HCT116 (cell line): ENCODE data around the gene ITPR2. TPM values are rescaled to one million over a fixed set of nuclear protein-coding genes. Genes with fewer than 3 reads are reported as not detected.

Experiments
- ATAC-seq: fragments of 200-7000 bp; cut with Tn5 transposase; 2 replicates; pipeline ENCODE4 v1.9.1; 2020; ENCODE audit warnings: mild to moderate bottlenecking, moderate library complexity
- BruUV-seq: library from RNA; stranded (reverse); fragments of 400-500 nt; replicated peaks from 2 replicates; lab custom pipeline; 2021; lab: Mats Ljungman, UMichigan
- CTCF ChIA-PET: fragments of 300-600 bp; sonication (Branson Sonifier 250); formaldehyde crosslinking; loops from one replicate; lab custom pipeline; 2021; ENCODE audit warnings: antibody characterized with exemption; lab: Charles Lee
- POLR2A ChIA-PET: fragments of 300-600, 350-600 bp; sonication (Branson Sonifier 250); formaldehyde crosslinking; loops from one replicate; lab custom pipeline; 2021; ENCODE audit warnings: antibody characterized with exemption; lab: Charles Lee
- RAD21 ChIA-PET, 2 experiments: fragments of 300-600 bp; sonication (Branson Sonifier 250); formaldehyde crosslinking; loops; one replicate each; lab custom pipeline; 2023; ENCODE audit warnings: low total read pairs in 2 of 2; ENCODE audit not compliant: uncharacterized antibody in 2 of 2, unreplicated experiment in 2 of 2, low non-redundant PET in 1 of 2; lab: Charles Lee
- DNase-seq: peaks from one replicate; pipeline ENCODE4 v3.0.0-alpha.2; 2010; ENCODE audit warnings: low read depth, low spot score
- H2AFZ ChIP-seq: fragments of 200-600 bp; shearing (Covaris generic), sonication (generic); 2 replicates; pipeline ENCODE4 v1.6.1; 2017; ENCODE audit warnings: low read depth, mixed run types, mixed read lengths, antibody characterized with exemption, low read length; ENCODE audit not compliant: poor library complexity, severe bottlenecking
- H3K27ac ChIP-seq: 2 replicates; pipeline ENCODE4 v1.5.1; 2012; ENCODE audit warnings: low read depth, low read length
- H3K27me3 ChIP-seq: fragments of 200-600 bp; sonication (generic); 2 replicates; pipeline ENCODE4 v1.6.1; 2016; ENCODE audit warnings: mixed run types, low read length, mixed read lengths; ENCODE audit not compliant: insufficient read depth
- H3K36me3 ChIP-seq, 2 experiments: fragments of 200-500 bp in 1 of 2; fragments of 200-600 bp in 1 of 2; sonication (Bioruptor generic) in 1 of 2; sonication (generic) in 1 of 2; 2 replicates each; pipeline versions ENCODE4 v1.5.1 to v1.6.1; 2014 to 2016; ENCODE audit warnings: low read length in 2 of 2, inconsistent platforms in 1 of 2, mixed read lengths in 1 of 2, mixed run types in 1 of 2; ENCODE audit not compliant: insufficient read depth in 2 of 2, control insufficient read depth in 1 of 2
- H3K4me1 ChIP-seq, 2 experiments: fragments of 200-600 bp in 1 of 2; sonication (generic) in 1 of 2; 2 replicates each; pipeline versions ENCODE4 v1.5.1 to v1.6.1; 2012 to 2017; ENCODE audit warnings: low read length in 2 of 2, inconsistent platforms in 1 of 2, mild to moderate bottlenecking in 1 of 2, mixed read lengths in 1 of 2, mixed run types in 1 of 2, moderate library complexity in 1 of 2; ENCODE audit not compliant: insufficient read depth in 2 of 2, control insufficient read depth in 1 of 2
- H3K4me2 ChIP-seq: fragments of 200-600 bp; sonication (generic); 2 replicates; pipeline ENCODE4 v1.6.1; 2017; ENCODE audit warnings: mixed run types, low read length, mixed read lengths
- H3K4me3 ChIP-seq, 2 experiments: fragments of 200-600 bp in 1 of 2; sonication (generic) in 1 of 2; replicated peaks in 1 of 2; 2 replicates each; pipeline ENCODE4 v1.5.1; 2011 to 2016; ENCODE audit warnings: low read length in 2 of 2, control low read depth in 1 of 2, low read depth in 1 of 2, mild to moderate bottlenecking in 1 of 2, mixed read lengths in 1 of 2, mixed run types in 1 of 2
- H3K79me2 ChIP-seq: fragments of 200-600 bp; sonication (generic); 2 replicates; pipeline ENCODE4 v1.6.1; 2017; ENCODE audit warnings: mild to moderate bottlenecking, mixed run types, low read length, moderate library complexity, mixed read lengths; ENCODE audit not compliant: insufficient read depth
- H3K9ac ChIP-seq: fragments of 200-600 bp; sonication (generic); 2 replicates; pipeline ENCODE4 v1.6.1; 2016; ENCODE audit warnings: low read length, mixed read lengths
- H3K9me2 ChIP-seq: fragments of 200-600 bp; sonication (generic), shearing (Covaris generic); 2 replicates; pipeline ENCODE4 v1.6.1; 2017; ENCODE audit warnings: mixed run types, mild to moderate bottlenecking, moderate library complexity; ENCODE audit not compliant: insufficient read depth
- H3K9me3 ChIP-seq, 2 experiments: fragments of 200-500 bp in 1 of 2; fragments of 200-600 bp in 1 of 2; sonication (Bioruptor generic) in 1 of 2; sonication (generic) in 1 of 2; 2 replicates each; pipeline ENCODE4 v1.6.1; 2014 to 2017; ENCODE audit warnings: low read length in 2 of 2, mixed read lengths in 2 of 2, inconsistent platforms in 1 of 2, low read depth in 1 of 2, mild to moderate bottlenecking in 1 of 2, mixed run types in 1 of 2, moderate library complexity in 1 of 2; ENCODE audit not compliant: control insufficient read depth in 1 of 2, insufficient read depth in 1 of 2
- H4K20me1 ChIP-seq: fragments of 200-600 bp; sonication (generic), shearing (Covaris generic); 2 replicates; pipeline ENCODE4 v1.6.1; 2017; ENCODE audit warnings: mixed run types, mild to moderate bottlenecking, moderate library complexity; ENCODE audit not compliant: insufficient read depth
- ATF3 ChIP-seq: IDR thresholded peaks from 2 replicates; pipeline ENCODE4 v1.6.1; 2012
- CBX3 ChIP-seq: IDR thresholded peaks from 2 replicates; pipeline ENCODE4 v1.6.1; 2012; ENCODE audit warnings: low read depth
- CEBPB ChIP-seq: IDR thresholded peaks from 2 replicates; pipeline ENCODE4 v1.6.1; 2012; ENCODE audit warnings: low read depth
- EGR1 ChIP-seq: IDR thresholded peaks from 2 replicates; pipeline ENCODE4 v1.6.1; 2012; ENCODE audit warnings: low read depth
- EZH2 ChIP-seq: fragments of 200-600 bp; sonication (generic); IDR thresholded peaks from 2 replicates; pipeline ENCODE4 v1.6.1; 2017; ENCODE audit warnings: antibody characterized with exemption, mixed run types
- EZH2phosphoT487 ChIP-seq: fragments of 200-600 bp; IDR thresholded peaks from 2 replicates; pipeline ENCODE4 v1.6.1; 2018; ENCODE audit warnings: antibody characterized with exemption, borderline replicate concordance
- JUND ChIP-seq: IDR thresholded peaks from 2 replicates; pipeline ENCODE4 v1.6.1; 2012
- POLR2A ChIP-seq: IDR thresholded peaks from 2 replicates; pipeline ENCODE4 v1.7.0; 2011; ENCODE audit warnings: borderline replicate concordance; ENCODE audit not compliant: insufficient read depth, insufficient read length; ENCODE audit errors: extremely low read depth
- POLR2AphosphoS5 ChIP-seq: IDR thresholded peaks from 2 replicates; pipeline ENCODE4 v1.6.1; 2011; ENCODE audit warnings: mild to moderate bottlenecking, low read depth, low read length, moderate library complexity
- RAD21 ChIP-seq: IDR thresholded peaks from 2 replicates; pipeline ENCODE4 v1.6.1; 2012; ENCODE audit warnings: low read depth, mild to moderate bottlenecking
- SIN3A ChIP-seq: IDR thresholded peaks from 2 replicates; pipeline ENCODE4 v1.6.1; 2012; ENCODE audit warnings: low read depth
- SRF ChIP-seq: IDR thresholded peaks from 2 replicates; pipeline ENCODE4 v1.6.1; 2012; ENCODE audit warnings: low read depth
- TCF7L2 ChIP-seq: IDR thresholded peaks from 2 replicates; pipeline ENCODE4 v1.7.0; 2011; ENCODE audit warnings: borderline replicate concordance, inconsistent platforms; ENCODE audit not compliant: insufficient read depth, insufficient read length; ENCODE audit errors: extremely low read depth
- YY1 ChIP-seq: IDR thresholded peaks from 2 replicates; pipeline ENCODE4 v1.6.1; 2011; ENCODE audit warnings: low read length, low read depth, moderate library complexity, mild to moderate bottlenecking; ENCODE audit not compliant: insufficient replicate concordance; ENCODE audit errors: extremely low read depth
- ZBTB33 ChIP-seq: IDR thresholded peaks from 2 replicates; pipeline ENCODE4 v1.6.1; 2011; ENCODE audit warnings: mild to moderate bottlenecking, low read length, moderate library complexity; ENCODE audit not compliant: insufficient replicate concordance; ENCODE audit errors: extremely low read depth
- ZNF274 ChIP-seq: fragments of 200-500 bp; sonication (Bioruptor generic); IDR thresholded peaks from 2 replicates; pipeline ENCODE4 v1.6.1; 2014; ENCODE audit warnings: mild to moderate bottlenecking, low read depth, low read length, inconsistent platforms
- intact Hi-C: fragments of 100-400 bp; cut with micrococcal nuclease; formaldehyde crosslinking; loops from 2 replicates; pipeline ENCODE4 v1.10.0; 2022
- total RNA-seq: library from RNA; stranded (reverse); gene quantifications from one replicate; pipeline ENCODE4 v1.2.1, GENCODE V29; 2021; ENCODE audit not compliant: unreplicated experiment
- TF ChIP-seq, protein P1 (sequence below): IDR thresholded peaks from 2 replicates; pipeline ENCODE4 v1.6.1; 2012
- TF ChIP-seq, protein P2 (sequence below), 3 experiments: fragments of 200-600 bp in 1 of 3; sonication (generic) in 1 of 3; IDR thresholded peaks in 2 of 3; conservative IDR thresholded peaks in 1 of 3; 2 replicates each; pipeline ENCODE4 v1.5.1; 2012 to 2017; ENCODE audit warnings: low read depth in 2 of 3, low read length in 2 of 3, antibody characterized with exemption in 1 of 3, borderline replicate concordance in 1 of 3, control low read depth in 1 of 3, mild to moderate bottlenecking in 1 of 3, mixed read lengths in 1 of 3, mixed run types in 1 of 3, moderate library complexity in 1 of 3; ENCODE audit not compliant: insufficient read depth in 1 of 3

The ITPR2 gene
- total RNA-seq, 1 experiment from 2014 or later: 6.5 TPM

GRCh38 chr12:26546535-26547314, 286.3 kb downstream of the ITPR2 start (continued):
- TF ChIP-seq POLR2AphosphoS5: no peak
- no peak for TF ChIP-seq JUND
- TF ChIP-seq TCF7L2: no peak
- TF ChIP-seq, protein P1, sequence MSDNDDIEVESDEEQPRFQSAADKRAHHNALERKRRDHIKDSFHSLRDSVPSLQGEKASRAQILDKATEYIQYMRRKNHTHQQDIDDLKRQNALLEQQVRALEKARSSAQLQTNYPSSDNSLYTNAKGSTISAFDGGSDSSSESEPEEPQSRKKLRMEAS: no peak
- TF ChIP-seq EZH2phosphoT487: no peak

- Histone ChIP-seq H3K9ac (no peak overlapping the region), H3K4me1 (no peaks in the 10 kb centered on the region), H3K27ac (no peak overlapping the region), H3K4me2 (no peak overlapping the region), H3K36me3 (no peaks in the 10 kb centered on the region), H4K20me1 (no peaks in the 10 kb centered on the region), H3K27me3 (no peaks in the 10 kb centered on the region), H3K4me3 (no peak overlapping the region), H3K9me3 (no peaks in the 10 kb centered on the region), H3K79me2 (no peaks in the 10 kb centered on the region), H3K9me2 (no peaks in the 10 kb centered on the region), H2AFZ (no peak overlapping the region)
- BruUV-seq: no TSS peak
- ATAC-seq (no peak), DNase-seq (no peak)
- CTCF ChIA-PET: no interaction called here
- POLR2A ChIA-PET: no interaction called here
- TF ChIP-seq, protein P1: no peak
- TF ChIP-seq ATF3: no peak
- TF ChIP-seq, protein P2, sequence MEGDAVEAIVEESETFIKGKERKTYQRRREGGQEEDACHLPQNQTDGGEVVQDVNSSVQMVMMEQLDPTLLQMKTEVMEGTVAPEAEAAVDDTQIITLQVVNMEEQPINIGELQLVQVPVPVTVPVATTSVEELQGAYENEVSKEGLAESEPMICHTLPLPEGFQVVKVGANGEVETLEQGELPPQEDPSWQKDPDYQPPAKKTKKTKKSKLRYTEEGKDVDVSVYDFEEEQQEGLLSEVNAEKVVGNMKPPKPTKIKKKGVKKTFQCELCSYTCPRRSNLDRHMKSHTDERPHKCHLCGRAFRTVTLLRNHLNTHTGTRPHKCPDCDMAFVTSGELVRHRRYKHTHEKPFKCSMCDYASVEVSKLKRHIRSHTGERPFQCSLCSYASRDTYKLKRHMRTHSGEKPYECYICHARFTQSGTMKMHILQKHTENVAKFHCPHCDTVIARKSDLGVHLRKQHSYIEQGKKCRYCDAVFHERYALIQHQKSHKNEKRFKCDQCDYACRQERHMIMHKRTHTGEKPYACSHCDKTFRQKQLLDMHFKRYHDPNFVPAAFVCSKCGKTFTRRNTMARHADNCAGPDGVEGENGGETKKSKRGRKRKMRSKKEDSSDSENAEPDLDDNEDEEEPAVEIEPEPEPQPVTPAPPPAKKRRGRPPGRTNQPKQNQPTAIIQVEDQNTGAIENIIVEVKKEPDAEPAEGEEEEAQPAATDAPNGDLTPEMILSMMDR (IDR thresholded peaks at IDR 0.05 in 2 of 3, conservative IDR thresholded peaks at IDR 0.05 in 1 of 3; ENCODE audit: borderline replicate concordance in 1 of 3, insufficient read depth in 1 of 3, low read depth in 2 of 3, low read length in 2 of 3): no peak
- no peak for TF ChIP-seq EZH2phosphoT487
- no peak for TF ChIP-seq CBX3
- no peak for TF ChIP-seq ZNF274
- TF ChIP-seq ZBTB33: no peak
- no peak for TF ChIP-seq POLR2AphosphoS5
- no peak for TF ChIP-seq CEBPB
- TF ChIP-seq EZH2: no peak
- TF ChIP-seq SIN3A: no peak
- TF ChIP-seq RAD21: no peak
- TF ChIP-seq SRF: no peak
- TF ChIP-seq JUND: no peak
- no peak for TF ChIP-seq EGR1
- no peak for TF ChIP-seq POLR2A
- TF ChIP-seq YY1: no peak
- TF ChIP-seq TCF7L2: no peak
- intact Hi-C loops: no loop called here
- RAD21 ChIA-PET: no interaction called here
These were observed 293.9 kb downstream of the ITPR2 start for GRCh38 chr12:26539131-26539530.
